Body of pancreas (tissue), 4 donors: ENCODE results near the gene DHRS11.

Source experiments
- CTCF ChIP-seq, 7 experiments: fragments of 450-650 bp in 4 of 7; fragments of 200-600 bp in 3 of 7; sonication (generic) in 3 of 7; IDR thresholded peaks; one replicate each; pipeline ENCODE4 v1.5.1; 2016 to 2019; ENCODE audit warnings: antibody characterized with exemption in 7 of 7
- POLR2A ChIP-seq, 3 donors: fragments of 450-650 bp; IDR thresholded peaks; one replicate each; pipeline ENCODE4 v1.6.1; 2016; ENCODE audit warnings: antibody characterized with exemption in 3 of 3, mild to moderate bottlenecking in 2 of 3

- TF ChIP-seq CTCF (IDR thresholded peaks at IDR 0.05) (no peak), POLR2A (IDR thresholded peaks at IDR 0.05) (no peak)
These were observed 1.6 kb upstream of the DHRS11 start for GRCh38 chr17:36590082-36590481.
